Ectodermal cell (in vitro differentiated cells): ENCODE results near the gene CDK5. TPM values are rescaled to one million over a fixed set of nuclear protein-coding genes. Genes with fewer than 3 reads are reported as not detected.

ENCODE experiments used
- H3K27ac ChIP-seq: 2 replicates; pipeline ENCODE4 v1.7.0; 2013; ENCODE audit warnings: mild to moderate bottlenecking, low read depth, low read length; ENCODE audit not compliant: insufficient read depth, poor library complexity, severe bottlenecking
- H3K27me3 ChIP-seq: 2 replicates; pipeline ENCODE4 v1.7.0; 2013; ENCODE audit warnings: mild to moderate bottlenecking, low read length; ENCODE audit not compliant: insufficient read depth, control insufficient read depth, poor library complexity, severe bottlenecking
- H3K36me3 ChIP-seq: one replicate; pipeline ENCODE4 v1.7.0; 2013; ENCODE audit warnings: low read length; ENCODE audit not compliant: control insufficient read depth, insufficient read depth
- H3K4me1 ChIP-seq: one replicate; pipeline ENCODE4 v1.7.0; 2013; ENCODE audit warnings: low read length; ENCODE audit not compliant: control insufficient read depth, insufficient read depth
- H3K4me3 ChIP-seq: 2 replicates; pipeline ENCODE4 v1.7.0; 2013; ENCODE audit warnings: low read depth, low read length, control low read depth; ENCODE audit not compliant: insufficient read depth
- H3K9me3 ChIP-seq: 2 replicates; pipeline ENCODE4 v1.7.0; 2013; ENCODE audit warnings: mild to moderate bottlenecking, low read length, moderate library complexity; ENCODE audit not compliant: control insufficient read depth
- WGBS, 2 experiments: methylation state at CpG; one replicate each; pipeline ENCODE4 v1.1.7; 2013; ENCODE audit warnings: missing lambda C conversion rate in 2 of 2; 5-methylcytosine and 5-hydroxymethylcytosine counted together
- polyA plus RNA-seq, 4 experiments: library from polyadenylated mRNA; stranded (reverse); fragments of 50-300 nt; gene quantifications; one replicate each; pipeline ENCODE4 v1.2.3, GENCODE V29; 2013

Gene CDK5
- polyA plus RNA-seq (2013, experiment 1 of 4) = 17.6 TPM
- 15.2 TPM for polyA plus RNA-seq (2013, experiment 2 of 4)
- polyA plus RNA-seq (2013, experiment 3 of 4) = 15.4 TPM
- 18.9 TPM for polyA plus RNA-seq (2013, experiment 4 of 4)

- peaks cover 40% of the 10 kb centered on the region for H3K27me3 ChIP-seq
- peaks cover 32% of the 10 kb centered on the region for H3K4me1 ChIP-seq
- H3K36me3 ChIP-seq = no peaks in the 10 kb centered on the region
- WGBS, 2 experiments = 1% methylated on average over 30 of the region's 30 CpGs
- H3K9me3 ChIP-seq = no peaks in the 10 kb centered on the region
- H3K4me3 ChIP-seq = peak within 1 kb of the TSS; percentile 80
- H3K27ac ChIP-seq = peak within 1 kb of the TSS; percentile 6
These were observed at the start of gene CDK5 for GRCh38 chr7:151057506-151057988. CDK5 (minus strand) TSS chr7:151057897; CDS start chr7:151057848, 49 bp downstream.

- Histone ChIP-seq H3K9me3 (no peaks in the 10 kb centered on the region), H3K27me3 (no peaks in the 10 kb centered on the region), H3K36me3 (no peaks in the 10 kb centered on the region), H3K27ac (no peak overlapping the region), H3K4me3 (no peak overlapping the region), H3K4me1 (no peaks in the 10 kb centered on the region)
- WGBS, 2 experiments = 55 to 56% methylated on average over 23 of the region's 23 CpGs
These were observed 46.9 kb upstream of the CDK5 start for GRCh38 chr7:151104411-151105235.

GRCh38 chr7:151103973-151104372 is 46.3 kb upstream of the CDK5 start:
- H3K9me3 ChIP-seq = no peaks in the 10 kb centered on the region
- H3K36me3 ChIP-seq = no peaks in the 10 kb centered on the region
- no peak overlapping the region for H3K27ac ChIP-seq
- H3K4me3 ChIP-seq = no peak overlapping the region
- 77 to 80% methylated on average over 11 of the region's 12 CpGs for WGBS, 2 experiments
- no peaks in the 10 kb centered on the region for H3K27me3 ChIP-seq
- H3K4me1 ChIP-seq = no peaks in the 10 kb centered on the region

- no peaks in the 10 kb centered on the region for H3K4me1 ChIP-seq
- WGBS, 2 experiments = 95 to 96% methylated on average over 3 of the region's 3 CpGs
- H3K27me3 ChIP-seq = no peaks in the 10 kb centered on the region
- no peaks in the 10 kb centered on the region for H3K9me3 ChIP-seq
- H3K4me3 ChIP-seq = no peak overlapping the region
- no peaks in the 10 kb centered on the region for H3K36me3 ChIP-seq
- no peak overlapping the region for H3K27ac ChIP-seq
These were observed 45.3 kb upstream of the CDK5 start for GRCh38 chr7:151102991-151103390.

GRCh38 chr7:151101621-151102396 is 44.1 kb upstream of the CDK5 start:
- Histone ChIP-seq H3K27ac (no peak overlapping the region), H3K4me3 (no peak overlapping the region), H3K27me3 (no peaks in the 10 kb centered on the region), H3K9me3 (no peaks in the 10 kb centered on the region), H3K4me1 (no peaks in the 10 kb centered on the region), H3K36me3 (no peaks in the 10 kb centered on the region)
- WGBS, 2 experiments = 84 to 86% methylated on average over 24 of the region's 24 CpGs

- H3K9me3 ChIP-seq = no peaks in the 10 kb centered on the region
- H3K27ac ChIP-seq = no peak overlapping the region
- H3K27me3 ChIP-seq = no peaks in the 10 kb centered on the region
- H3K4me3 ChIP-seq = no peak overlapping the region
- no peaks in the 10 kb centered on the region for H3K36me3 ChIP-seq
- H3K4me1 ChIP-seq = no peaks in the 10 kb centered on the region
- WGBS, 2 experiments = 91 to 93% methylated on average over 10 of the region's 10 CpGs
These were observed 43.2 kb upstream of the CDK5 start for GRCh38 chr7:151100921-151101320.

- Histone ChIP-seq H3K36me3 (no peaks in the 10 kb centered on the region), H3K4me3 (no peak overlapping the region), H3K27ac (no peak overlapping the region), H3K27me3 (no peaks in the 10 kb centered on the region), H3K4me1 (no peaks in the 10 kb centered on the region), H3K9me3 (no peaks in the 10 kb centered on the region)
- 82 to 85% methylated on average over 20 of the region's 20 CpGs for WGBS, 2 experiments
These were observed 42.0 kb upstream of the CDK5 start for GRCh38 chr7:151099486-151100211.

- H3K27ac ChIP-seq = no peak overlapping the region
- no peaks in the 10 kb centered on the region for H3K4me1 ChIP-seq
These were observed 38.3 kb upstream of the CDK5 start for GRCh38 chr7:151095828-151096475.

GRCh38 chr7:151095123-151095797 is 37.6 kb upstream of the CDK5 start:
- Histone ChIP-seq H3K4me3 (no peak overlapping the region), H3K4me1 (no peaks in the 10 kb centered on the region), H3K27me3 (no peaks in the 10 kb centered on the region), H3K27ac (no peak overlapping the region), H3K9me3 (no peaks in the 10 kb centered on the region), H3K36me3 (no peaks in the 10 kb centered on the region)
- WGBS, 2 experiments = 91 to 93% methylated on average over 9 to 10 of the region's 10 CpGs

More at GRCh38 chr7:151095828-151096475, 38.3 kb upstream of the CDK5 start:
- H3K4me3 ChIP-seq = no peak overlapping the region
- H3K36me3 ChIP-seq = no peaks in the 10 kb centered on the region
- no peaks in the 10 kb centered on the region for H3K9me3 ChIP-seq
- WGBS, 2 experiments = 94 to 95% methylated on average over 17 of the region's 17 CpGs
- H3K27me3 ChIP-seq = no peaks in the 10 kb centered on the region
